Head of caudate nucleus (tissue), 42 donors: ENCODE measurements around the gene CADM1.

Experiments
- DNase-seq, 42 donors: peaks; one replicate each; pipeline versions ENCODE4 v3.0.0 to v3.0.0-alpha.2; 2020 to 2021; ENCODE audit warnings: mixed read lengths in 7 of 42
- intact Hi-C: fragments of 100-400 bp; cut with DNase I; formaldehyde crosslinking; loops from one replicate; pipeline ENCODE4 v1.15.0; 2022

The CADM1 gene

GRCh38 chr11:115521825-115522224 lies 17.6 kb upstream of the CADM1 start:
- intact Hi-C loops, result no loop called here
- DNase-seq, result no peak

- no peak for DNase-seq
- intact Hi-C loops, result no loop called here
These were observed 14.9 kb upstream of the CADM1 start for GRCh38 chr11:115518983-115519628.

GRCh38 chr11:115515647-115516395 lies 11.6 kb upstream of the CADM1 start:
- intact Hi-C loops, result no loop called here
- no peak for DNase-seq

GRCh38 chr11:115506954-115507675 lies 2.9 kb upstream of the CADM1 start:
- no peak for DNase-seq
- intact Hi-C loops, result no loop called here

GRCh38 chr11:115505175-115505574 lies 960 bp upstream of the CADM1 start:
- intact Hi-C loops, result no loop called here
- peak in 21 of 42 donors; percentile 2 to 45 (median 17) for DNase-seq

- intact Hi-C loops, result loop anchor here (5.0 kb wide), 1 partner anchor 167 kb away; no protein-coding TSS in a partner anchor
- no peak for DNase-seq
These were observed 334 bp downstream of the CADM1 start for GRCh38 chr11:115503886-115504275.

GRCh38 chr11:115503083-115503885 lies 931 bp downstream of the CADM1 start:
- peak; percentile 63 to 93 (median 85) for DNase-seq
- intact Hi-C loops, result loop anchor here (5.0 kb wide), 1 partner anchor 166 kb away; no protein-coding TSS in a partner anchor

- intact Hi-C loops, result loop anchor here (5.0 kb wide), 1 partner anchor 165 kb away; no protein-coding TSS in a partner anchor
- DNase-seq, result peak in 3 of 42 donors; percentile 5 to 11 (median 8)
These were observed 1.6 kb downstream of the CADM1 start for GRCh38 chr11:115502636-115503082.

- intact Hi-C loops, result loop anchor here (5.0 kb wide), 1 partner anchor 165 kb away; no protein-coding TSS in a partner anchor
- DNase-seq, result peak in 33 of 42 donors; percentile 7 to 72 (median 42)
These were observed 2.2 kb downstream of the CADM1 start for GRCh38 chr11:115501893-115502589.

- intact Hi-C loops, result loop anchor here (5.0 kb wide), 1 partner anchor 164 kb away; no protein-coding TSS in a partner anchor
- peak in 8 of 42 donors; percentile 8 to 44 (median 16) for DNase-seq
These were observed 2.7 kb downstream of the CADM1 start for GRCh38 chr11:115501502-115501892.

- intact Hi-C loops, result loop anchor here (5.0 kb wide), 1 partner anchor 164 kb away; no protein-coding TSS in a partner anchor
- DNase-seq, result peak in 35 of 42 donors; percentile 6 to 85 (median 51)
These were observed 3.4 kb downstream of the CADM1 start for GRCh38 chr11:115500547-115501501.

- no peak for DNase-seq
- intact Hi-C loops, result loop anchor here (5.0 kb wide), 1 partner anchor 163 kb away; no protein-coding TSS in a partner anchor
These were observed 4.3 kb downstream of the CADM1 start for GRCh38 chr11:115499891-115500290.

- intact Hi-C loops, result no loop called here
- DNase-seq, result no peak
These were observed 4.9 kb downstream of the CADM1 start for GRCh38 chr11:115499241-115499799.

- DNase-seq, result no peak
- intact Hi-C loops, result no loop called here
These were observed 5.9 kb downstream of the CADM1 start for GRCh38 chr11:115498354-115498753.

- intact Hi-C loops, result no loop called here
- no peak for DNase-seq
These were observed 6.9 kb downstream of the CADM1 start for GRCh38 chr11:115497303-115497702.

GRCh38 chr11:115496892-115497291 lies 7.3 kb downstream of the CADM1 start:
- intact Hi-C loops, result no loop called here
- peak in 9 of 42 donors; percentile 15 to 49 (median 31) for DNase-seq
